ENCODE measurements around the gene NR6A1.

The NR6A1 gene

DNA sequence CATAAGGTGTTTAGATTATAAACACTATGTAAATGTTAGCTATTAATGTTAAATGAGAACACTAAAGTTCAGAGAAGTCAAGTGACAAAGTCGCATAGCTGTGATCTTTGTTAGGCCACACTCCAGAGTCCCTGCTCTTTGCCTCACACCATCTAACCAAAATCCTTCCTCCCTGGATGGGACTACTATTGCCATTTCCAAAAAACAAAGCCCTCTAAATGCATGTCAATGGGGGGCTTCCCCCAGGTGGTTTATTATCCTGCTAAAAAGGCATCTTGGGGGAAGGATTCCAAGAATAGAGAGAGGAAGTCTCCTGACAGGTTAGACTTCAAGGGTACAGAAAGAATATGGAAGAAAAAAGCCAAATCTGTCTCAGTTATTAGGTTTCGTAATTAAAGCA, 10.4 kb downstream of the NR6A1 start:
- DNase-seq (ENCODE audit: extremely low spot score), result no peak
- TF ChIP-seq, protein P1, sequence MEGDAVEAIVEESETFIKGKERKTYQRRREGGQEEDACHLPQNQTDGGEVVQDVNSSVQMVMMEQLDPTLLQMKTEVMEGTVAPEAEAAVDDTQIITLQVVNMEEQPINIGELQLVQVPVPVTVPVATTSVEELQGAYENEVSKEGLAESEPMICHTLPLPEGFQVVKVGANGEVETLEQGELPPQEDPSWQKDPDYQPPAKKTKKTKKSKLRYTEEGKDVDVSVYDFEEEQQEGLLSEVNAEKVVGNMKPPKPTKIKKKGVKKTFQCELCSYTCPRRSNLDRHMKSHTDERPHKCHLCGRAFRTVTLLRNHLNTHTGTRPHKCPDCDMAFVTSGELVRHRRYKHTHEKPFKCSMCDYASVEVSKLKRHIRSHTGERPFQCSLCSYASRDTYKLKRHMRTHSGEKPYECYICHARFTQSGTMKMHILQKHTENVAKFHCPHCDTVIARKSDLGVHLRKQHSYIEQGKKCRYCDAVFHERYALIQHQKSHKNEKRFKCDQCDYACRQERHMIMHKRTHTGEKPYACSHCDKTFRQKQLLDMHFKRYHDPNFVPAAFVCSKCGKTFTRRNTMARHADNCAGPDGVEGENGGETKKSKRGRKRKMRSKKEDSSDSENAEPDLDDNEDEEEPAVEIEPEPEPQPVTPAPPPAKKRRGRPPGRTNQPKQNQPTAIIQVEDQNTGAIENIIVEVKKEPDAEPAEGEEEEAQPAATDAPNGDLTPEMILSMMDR (IDR thresholded peaks at IDR 0.05; ENCODE audit: control extremely low read depth, extremely low read depth, low read depth, missing control alignments), result no peak
- ChIA-PET CTCF (interaction anchor here (0.7 to 2.7 kb wide), 8 partner anchors 10 to 144 kb away, joined by 3 to 9 read pairs (median 4); partner anchors contain the start of gene NR6A1), POLR2A (no interaction called here)

DNA sequence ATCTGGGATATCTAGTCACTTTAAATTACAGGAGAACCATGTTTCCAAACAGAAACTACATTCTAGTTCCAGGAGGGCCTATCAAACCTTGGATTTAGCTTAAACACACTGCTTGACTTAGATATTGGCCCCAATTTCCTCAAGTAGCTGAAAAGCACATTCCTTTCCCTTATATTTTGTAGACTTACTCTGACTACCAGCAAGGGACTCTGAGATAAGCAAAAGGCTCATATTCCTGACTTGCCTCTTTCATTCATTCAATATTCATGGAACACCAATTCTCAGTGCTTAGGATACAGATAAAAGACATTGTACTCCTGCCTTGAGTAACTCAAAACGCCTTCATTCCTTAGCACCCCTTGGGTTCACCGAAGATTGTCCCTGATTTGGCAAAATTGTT, 11.8 kb downstream of the NR6A1 start:
- DNase-seq (ENCODE audit: extremely low spot score), result no peak
- CTCF ChIA-PET, result interaction anchor here (0.8 to 2.7 kb wide), 5 partner anchors 10 to 142 kb away, joined by 3 to 9 read pairs (median 4); partner anchors contain the start of gene NR6A1
- POLR2A ChIA-PET, result no interaction called here
- TF ChIP-seq, protein P1 (IDR thresholded peaks at IDR 0.05; ENCODE audit: control extremely low read depth, extremely low read depth, low read depth, missing control alignments), result no peak

DNA sequence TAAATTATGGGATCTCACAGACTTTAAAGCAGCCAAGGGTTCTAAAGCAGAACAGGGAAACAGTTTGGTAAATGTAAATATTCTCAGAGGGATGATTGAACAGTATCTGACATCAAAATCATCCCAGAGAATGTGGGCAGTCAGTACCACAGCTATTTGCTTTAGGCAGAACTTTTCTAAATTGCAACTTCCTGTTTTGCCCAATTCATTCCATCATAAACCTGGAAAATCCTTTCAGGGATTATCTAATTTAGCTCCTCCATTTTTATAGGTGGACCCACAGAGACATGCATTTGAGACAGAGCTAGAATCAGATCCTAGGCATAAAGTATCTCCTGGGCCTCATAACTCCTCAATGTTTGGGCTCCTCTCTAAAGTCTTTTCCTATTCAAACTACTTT, 12.4 kb downstream of the NR6A1 start:
- DNase-seq (ENCODE audit: extremely low spot score), result no peak
- POLR2A ChIA-PET, result no interaction called here
- CTCF ChIA-PET, result interaction anchor here (0.9 to 2.7 kb wide), 4 partner anchors 9 to 47 kb away, joined by 3 to 9 read pairs (median 5); partner anchors contain the start of gene NR6A1

DNA sequence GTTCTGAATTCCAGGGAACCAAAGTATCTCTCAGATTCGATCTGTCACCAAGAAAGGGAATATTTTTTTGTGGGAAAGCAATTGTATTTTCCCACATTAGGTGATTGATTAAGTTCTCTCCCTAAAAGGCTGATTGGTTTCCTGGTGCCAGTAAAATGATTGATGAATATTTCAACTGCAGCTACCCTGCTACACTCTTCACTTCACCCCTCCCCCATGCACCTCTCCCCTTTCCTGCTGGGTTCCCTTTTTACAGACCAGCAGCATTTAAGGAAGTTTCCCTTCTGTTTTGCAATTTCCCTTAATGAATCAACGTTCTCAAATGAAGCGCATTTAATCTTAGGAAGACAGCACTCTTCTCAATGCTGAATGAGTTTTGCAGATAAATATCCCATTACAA, 13.1 kb downstream of the NR6A1 start:
- DNase-seq (ENCODE audit: extremely low spot score), result no peak
- POLR2A ChIA-PET, result no interaction called here
- CTCF ChIA-PET, result interaction anchor here (1.0 to 2.7 kb wide), 7 partner anchors 12 to 141 kb away, joined by 3 to 9 read pairs (median 3); partner anchors contain the start of gene NR6A1
- TF ChIP-seq, protein P1 (IDR thresholded peaks at IDR 0.05; ENCODE audit: control extremely low read depth, extremely low read depth, low read depth, missing control alignments), result no peak

More for the DNA sequence above, 12.4 kb downstream of the NR6A1 start:
- TF ChIP-seq, protein P1 (IDR thresholded peaks at IDR 0.05; ENCODE audit: control extremely low read depth, extremely low read depth, low read depth, missing control alignments), result no peak

DNA sequence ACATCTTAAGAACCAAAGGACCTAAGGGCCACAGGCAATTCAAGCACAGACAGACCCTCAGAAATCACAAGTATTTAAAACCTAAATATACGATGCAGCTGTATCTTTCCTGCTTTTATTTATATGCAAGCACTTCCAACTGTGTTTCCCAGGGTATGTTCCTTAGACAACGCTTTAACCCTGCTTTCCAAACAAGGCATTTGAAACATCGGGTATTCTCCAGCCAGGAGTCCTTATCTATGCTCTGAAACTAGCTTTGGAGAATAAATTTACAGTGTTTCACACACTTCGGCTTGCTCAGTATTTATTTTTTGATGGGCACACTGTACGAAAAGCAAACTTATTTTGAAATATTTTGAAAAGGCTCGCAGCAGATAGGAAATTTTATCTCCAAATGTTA, 13.5 kb downstream of the NR6A1 start:
- TF ChIP-seq, protein P1 (IDR thresholded peaks at IDR 0.05; ENCODE audit: control extremely low read depth, extremely low read depth, low read depth, missing control alignments), result no peak
- ChIA-PET POLR2A (no interaction called here), CTCF (interaction anchor here (1.0 to 1.4 kb wide), 5 partner anchors 11 to 141 kb away, joined by 3 read pairs; no protein-coding TSS in a partner anchor)
- no peak for DNase-seq (ENCODE audit: extremely low spot score)

DNA sequence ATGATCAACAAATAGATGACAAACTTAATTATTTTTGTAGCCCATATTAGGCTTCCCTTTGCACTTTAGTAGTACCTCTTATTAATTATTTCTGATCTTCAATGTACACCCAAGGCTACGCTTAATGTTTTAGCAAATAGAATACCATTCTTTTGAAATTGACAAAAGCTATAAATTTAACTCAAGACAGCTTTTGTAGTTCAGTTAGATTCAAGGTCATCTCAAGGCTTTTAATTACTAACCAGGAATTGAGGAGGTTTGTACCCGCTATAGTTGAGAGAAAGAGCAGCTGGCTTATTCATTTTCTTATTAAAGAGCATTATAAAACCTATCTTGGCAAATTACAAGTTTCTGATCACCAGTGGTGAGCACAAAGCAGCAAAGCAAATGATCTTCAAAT, 15.1 kb downstream of the NR6A1 start:
- no peak for DNase-seq (ENCODE audit: extremely low spot score)
- ChIA-PET POLR2A (no interaction called here), CTCF (interaction anchor here (1.2 to 1.3 kb wide), 2 partner anchors 9 to 97 kb away, joined by 4 to 5 read pairs; partner anchors contain the start of gene WDR38)
- TF ChIP-seq, protein P1 (IDR thresholded peaks at IDR 0.05; ENCODE audit: control extremely low read depth, extremely low read depth, low read depth, missing control alignments), result no peak
